Uterus (tissue), 4 donors: ENCODE results near the gene TCAIM. TPM values are rescaled to one million over a fixed set of nuclear protein-coding genes. Genes with fewer than 3 reads are reported as not detected.

Experiments
- DNase-seq, 2 donors: peaks; one replicate each; pipeline ENCODE4 v3.0.0-alpha.2; 2019 to 2020
- H3K27ac ChIP-seq, 2 donors: fragments of 200-600 bp; sonication (generic); 1 replicate in 1 of 2; 2 replicates in 1 of 2; pipeline ENCODE4 v1.5.1; 2016 to 2018
- H3K27me3 ChIP-seq, 2 donors: fragments of 200-600 bp; sonication (generic); one replicate each; pipeline ENCODE4 v1.5.1; 2018 to 2019; ENCODE audit warnings: control low read depth in 1 of 2
- H3K36me3 ChIP-seq, 2 donors: fragments of 200-600 bp; sonication (generic); one replicate each; pipeline ENCODE4 v1.5.1; 2019; ENCODE audit warnings: control low read depth in 1 of 2
- H3K4me1 ChIP-seq, 2 donors: fragments of 200-600 bp; sonication (generic); one replicate each; pipeline ENCODE4 v1.5.1; 2018 to 2019; ENCODE audit warnings: control low read depth in 1 of 2
- H3K4me3 ChIP-seq, 2 donors: fragments of 200-600 bp; sonication (generic); 1 replicate in 1 of 2; 2 replicates in 1 of 2; pipeline ENCODE4 v1.5.1; 2018 to 2019; ENCODE audit warnings: mild to moderate bottlenecking in 1 of 2
- H3K9me3 ChIP-seq, 2 donors: fragments of 200-600 bp; sonication (generic); one replicate each; pipeline ENCODE4 v1.5.1; 2019; ENCODE audit warnings: control low read depth in 1 of 2
- POLR2A ChIP-seq, 2 donors: fragments of 450-650 bp; IDR thresholded peaks; one replicate each; pipeline ENCODE4 v1.6.1; 2016; ENCODE audit warnings: antibody characterized with exemption in 2 of 2, mild to moderate bottlenecking in 1 of 2, moderate library complexity in 1 of 2
- intact Hi-C: fragments of 100-400 bp; cut with DNase I; formaldehyde crosslinking; loops from one replicate; pipeline ENCODE4 v1.15.1; 2023; ENCODE audit warnings: low total_unique reads
- total RNA-seq, 4 donors: library from RNA; depleted of rRNA in 3 of 4; stranded (reverse); fragments of >200 nt in 3 of 4; gene quantifications; one replicate each; pipeline versions ENCODE4 v1.1.0 to v1.2.4, GENCODE V29; 2014 to 2023
- TF ChIP-seq, protein P1 (sequence below), 4 experiments: fragments of 200-600 bp in 2 of 4; fragments of 450-650 bp in 2 of 4; sonication (generic) in 2 of 4; IDR thresholded peaks; one replicate each; pipeline ENCODE4 v1.5.1; 2016 to 2019; ENCODE audit warnings: antibody characterized with exemption in 4 of 4, mild to moderate bottlenecking in 2 of 4, moderate library complexity in 1 of 4
- donor health status: DM: yes; HTN: yes; CAD: no.

Gene TCAIM
- total RNA-seq, 4 donors from 2014 or later, result 3.8 to 38.7 (median 19.6) TPM

DNA sequence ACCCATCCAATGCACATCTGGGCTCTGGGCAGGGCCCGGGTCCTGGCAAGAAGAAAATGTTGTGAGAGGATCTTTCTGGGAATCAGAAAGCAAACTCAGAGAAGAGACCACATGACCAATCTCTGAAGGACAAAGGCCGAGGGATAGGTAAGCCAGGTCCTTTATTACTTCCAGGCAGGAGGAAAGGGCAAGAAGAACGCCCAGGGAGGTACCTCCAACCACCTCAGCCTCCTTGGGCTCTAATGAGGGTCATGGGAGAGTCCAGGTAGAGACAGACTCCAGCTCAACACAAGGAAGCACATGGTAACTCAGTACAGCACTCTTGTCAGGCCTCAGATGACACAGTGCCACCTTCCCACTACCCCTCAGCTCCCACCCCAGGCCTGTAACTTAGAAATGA is 112.9 kb downstream of the TCAIM start:
- no peak overlapping the region for H3K4me3 ChIP-seq
- no peaks in the 10 kb centered on the region for H3K27me3 ChIP-seq
- intact Hi-C loops, result no loop called here
- H3K4me1 ChIP-seq, result no peaks in the 10 kb centered on the region
- TF ChIP-seq, protein P1, sequence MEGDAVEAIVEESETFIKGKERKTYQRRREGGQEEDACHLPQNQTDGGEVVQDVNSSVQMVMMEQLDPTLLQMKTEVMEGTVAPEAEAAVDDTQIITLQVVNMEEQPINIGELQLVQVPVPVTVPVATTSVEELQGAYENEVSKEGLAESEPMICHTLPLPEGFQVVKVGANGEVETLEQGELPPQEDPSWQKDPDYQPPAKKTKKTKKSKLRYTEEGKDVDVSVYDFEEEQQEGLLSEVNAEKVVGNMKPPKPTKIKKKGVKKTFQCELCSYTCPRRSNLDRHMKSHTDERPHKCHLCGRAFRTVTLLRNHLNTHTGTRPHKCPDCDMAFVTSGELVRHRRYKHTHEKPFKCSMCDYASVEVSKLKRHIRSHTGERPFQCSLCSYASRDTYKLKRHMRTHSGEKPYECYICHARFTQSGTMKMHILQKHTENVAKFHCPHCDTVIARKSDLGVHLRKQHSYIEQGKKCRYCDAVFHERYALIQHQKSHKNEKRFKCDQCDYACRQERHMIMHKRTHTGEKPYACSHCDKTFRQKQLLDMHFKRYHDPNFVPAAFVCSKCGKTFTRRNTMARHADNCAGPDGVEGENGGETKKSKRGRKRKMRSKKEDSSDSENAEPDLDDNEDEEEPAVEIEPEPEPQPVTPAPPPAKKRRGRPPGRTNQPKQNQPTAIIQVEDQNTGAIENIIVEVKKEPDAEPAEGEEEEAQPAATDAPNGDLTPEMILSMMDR (IDR thresholded peaks at IDR 0.05), result no peak
- no peak for TF ChIP-seq POLR2A (IDR thresholded peaks at IDR 0.05)
- no peak for DNase-seq
- H3K9me3 ChIP-seq, result peaks cover 0 to 4% of the 10 kb centered on the region in 2 donors
- H3K36me3 ChIP-seq, result peaks cover 0 to 2% of the 10 kb centered on the region in 2 donors
- H3K27ac ChIP-seq, result no peak overlapping the region

DNA sequence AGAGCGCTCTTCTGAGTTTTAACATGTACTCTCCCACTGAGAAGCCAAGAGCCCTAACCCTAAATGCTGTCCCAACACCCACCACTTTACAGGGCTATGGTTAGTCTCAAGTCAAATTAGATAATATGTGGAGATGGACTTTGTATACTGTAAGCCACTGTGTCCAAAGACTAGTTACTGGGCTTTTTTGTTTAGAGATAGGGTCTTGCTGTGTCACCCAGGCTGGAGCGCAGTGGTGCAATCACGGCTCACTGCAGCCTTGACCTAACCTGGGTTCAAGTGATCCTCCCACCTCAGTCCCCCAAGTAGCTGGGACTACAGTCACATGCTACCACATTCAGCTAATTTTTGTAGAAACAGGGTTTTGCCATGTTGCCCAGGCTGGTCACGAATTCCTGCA is 115.7 kb downstream of the TCAIM start:
- no peak for TF ChIP-seq POLR2A (IDR thresholded peaks at IDR 0.05)
- TF ChIP-seq, protein P1 (IDR thresholded peaks at IDR 0.05), result no peak
- H3K27ac ChIP-seq, result no peak overlapping the region
- intact Hi-C loops, result no loop called here
- peaks cover 0 to 1% of the 10 kb centered on the region in 2 donors for H3K36me3 ChIP-seq
- DNase-seq, result no peak
- no peaks in the 10 kb centered on the region for H3K9me3 ChIP-seq
- H3K4me3 ChIP-seq, result no peak overlapping the region
- H3K27me3 ChIP-seq, result no peaks in the 10 kb centered on the region
- H3K4me1 ChIP-seq, result no peaks in the 10 kb centered on the region

DNA sequence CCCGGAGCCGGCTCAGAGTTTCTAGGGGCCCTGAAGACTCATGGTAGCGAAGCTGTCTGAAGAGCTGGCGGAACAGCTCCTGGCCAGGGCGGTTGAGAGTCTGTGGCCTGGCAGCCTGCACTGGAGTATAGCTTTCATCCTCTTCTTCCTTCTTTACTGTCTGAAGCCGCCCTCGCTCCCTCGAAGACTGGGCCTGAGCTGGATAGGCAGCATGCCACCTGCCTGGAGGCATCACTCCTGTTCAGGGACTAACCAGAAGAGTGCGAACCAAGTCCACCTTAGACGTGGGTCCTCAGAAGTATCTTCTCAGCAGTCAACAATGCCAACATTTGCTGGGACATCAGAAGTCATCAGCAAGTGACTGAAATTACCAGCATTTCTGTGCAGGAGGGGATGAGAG is 116.8 kb downstream of the TCAIM start:
- Histone ChIP-seq H3K9me3 (peaks cover 0 to 3% of the 10 kb centered on the region in 2 donors), H3K27ac (no peak overlapping the region), H3K36me3 (no peaks in the 10 kb centered on the region), H3K4me3 (no peak overlapping the region), H3K27me3 (no peaks in the 10 kb centered on the region), H3K4me1 (no peaks in the 10 kb centered on the region)
- TF ChIP-seq, protein P1 (IDR thresholded peaks at IDR 0.05), result no peak
- TF ChIP-seq POLR2A (IDR thresholded peaks at IDR 0.05), result no peak
- intact Hi-C loops, result no loop called here
- no peak for DNase-seq

Other genes with a start within 250 kb of the TCAIM start
- under 1 TPM in 1 of 4 donors, not detected in 3; 0.28 TPM for gene TOPAZ1, start 96.9 kb upstream of the TCAIM start, total RNA-seq
- gene ZNF445, start 138.9 kb downstream of the TCAIM start, total RNA-seq, result 10 to 100 TPM in 2 of 4 donors, 1 to 10 TPM in 2; 5.3 to 35.6 (median 19.8) TPM
- gene ZKSCAN7, start 216.4 kb downstream of the TCAIM start, total RNA-seq, result 10 to 100 TPM in 1 of 4 donors, 1 to 10 TPM in 3; 2.4 to 20.0 (median 5.6) TPM
- 10 to 100 TPM in 2 of 4 donors, 1 to 10 TPM in 2; 3.8 to 16.3 (median 10.5) TPM for gene ZNF660, start 246.2 kb downstream of the TCAIM start, total RNA-seq